CD4-positive, alpha-beta memory T cell (primary cell): Measurements from ENCODE around the gene KRTAP21-2. TPM values are rescaled to one million over a fixed set of nuclear protein-coding genes. Genes with fewer than 3 reads are reported as not detected.
A peak's percentile ranks its signal among the peaks of the same experiment; 100 is the strongest.
"Not testable (repeated sequence)": the region's sequence is repeated elsewhere in the genome, so short reads cannot be mapped to it uniquely, and the experiment has no call there.

Experiments
- CTCF ChIA-PET: fragments of 350-600 bp; sonication (Branson Sonifier 250); formaldehyde crosslinking; loops from one replicate; lab custom pipeline; 2021; ENCODE audit warnings: inconsistent platforms; ENCODE audit not compliant: partially characterized antibody; lab: Charles Lee
- POLR2A ChIA-PET: fragments of 350-600 bp; sonication (Branson Sonifier 250); formaldehyde crosslinking; loops from one replicate; lab custom pipeline; 2021; ENCODE audit not compliant: partially characterized antibody; lab: Charles Lee
- DNase-seq, 5 donors: peaks; one replicate each; pipeline versions ENCODE4 v3.0.0 to v3.0.0-alpha.2; 2020 to 2022; ENCODE audit warnings: mixed read lengths in 1 of 5
- H3K27ac ChIP-seq: one replicate; pipeline ENCODE4 v1.7.0; 2013; ENCODE audit warnings: low read depth, low read length
- H3K27me3 ChIP-seq: 2 replicates; pipeline ENCODE4 v1.7.0; 2013; ENCODE audit warnings: mild to moderate bottlenecking, low read length, moderate library complexity; ENCODE audit not compliant: insufficient read depth
- H3K36me3 ChIP-seq: 2 replicates; pipeline ENCODE4 v1.7.0; 2013; ENCODE audit warnings: mild to moderate bottlenecking, low read length, moderate library complexity; ENCODE audit not compliant: insufficient read depth
- H3K4me1 ChIP-seq: 2 replicates; pipeline ENCODE4 v1.7.0; 2013; ENCODE audit warnings: mild to moderate bottlenecking, low read length, moderate library complexity; ENCODE audit not compliant: insufficient read depth
- H3K4me3 ChIP-seq, 2 donors: one replicate each; pipeline ENCODE4 v1.7.0; 2013; ENCODE audit warnings: low read length in 2 of 2, mild to moderate bottlenecking in 1 of 2
- H3K9me3 ChIP-seq, 2 donors: one replicate each; pipeline ENCODE4 v1.7.0; 2013; ENCODE audit warnings: low read length in 2 of 2, control low read depth in 1 of 2; ENCODE audit not compliant: control insufficient read depth in 1 of 2
- H3K27ac Mint-ChIP-seq, 7 donors: one replicate each; pipeline ENCODE4 v1.8.0; 2020 to 2021; ENCODE audit warnings: mixed read lengths in 7 of 7, mild to moderate bottlenecking in 6 of 7, inconsistent platforms in 3 of 7, moderate library complexity in 3 of 7
- H3K27me3 Mint-ChIP-seq, 2 donors: one replicate each; pipeline ENCODE4 v1.8.0; 2020 to 2021; ENCODE audit warnings: mixed read lengths in 2 of 2
- H3K36me3 Mint-ChIP-seq, 2 donors: one replicate each; pipeline ENCODE4 v1.8.0; 2020 to 2021; ENCODE audit warnings: mixed read lengths in 2 of 2, inconsistent platforms in 1 of 2, mild to moderate bottlenecking in 1 of 2
- H3K4me1 Mint-ChIP-seq, 4 donors: one replicate each; pipeline ENCODE4 v1.8.0; 2020 to 2021; ENCODE audit warnings: mixed read lengths in 4 of 4, mild to moderate bottlenecking in 1 of 4
- H3K4me3 Mint-ChIP-seq, 8 donors: one replicate each; pipeline ENCODE4 v1.8.0; 2020 to 2021; ENCODE audit warnings: mixed read lengths in 8 of 8, mild to moderate bottlenecking in 7 of 8, moderate library complexity in 6 of 8, inconsistent platforms in 3 of 8
- H3K9me3 Mint-ChIP-seq, 8 donors: one replicate each; pipeline ENCODE4 v1.8.0; 2020 to 2021; ENCODE audit warnings: mixed read lengths in 8 of 8, mild to moderate bottlenecking in 5 of 8, inconsistent platforms in 3 of 8, moderate library complexity in 1 of 8
- intact Hi-C: fragments of 100-400 bp; cut with micrococcal nuclease; formaldehyde crosslinking; loops from one replicate; pipeline ENCODE4 v1.15.1; 2023
- polyA plus RNA-seq, 2 donors: library from polyadenylated mRNA; unstranded; fragments of 300-500 nt; fragmentation: Illumina TruSeq; gene quantifications; one replicate each; pipeline ENCODE4 v1.2.3, GENCODE V29; 2021
- total RNA-seq, 2 experiments: library from RNA; stranded (reverse); gene quantifications; one replicate each; pipeline ENCODE4 v1.2.3, GENCODE V29; 2021

Gene KRTAP21-2
- total RNA-seq (not detected), polyA plus RNA-seq (not detected)

DNA sequence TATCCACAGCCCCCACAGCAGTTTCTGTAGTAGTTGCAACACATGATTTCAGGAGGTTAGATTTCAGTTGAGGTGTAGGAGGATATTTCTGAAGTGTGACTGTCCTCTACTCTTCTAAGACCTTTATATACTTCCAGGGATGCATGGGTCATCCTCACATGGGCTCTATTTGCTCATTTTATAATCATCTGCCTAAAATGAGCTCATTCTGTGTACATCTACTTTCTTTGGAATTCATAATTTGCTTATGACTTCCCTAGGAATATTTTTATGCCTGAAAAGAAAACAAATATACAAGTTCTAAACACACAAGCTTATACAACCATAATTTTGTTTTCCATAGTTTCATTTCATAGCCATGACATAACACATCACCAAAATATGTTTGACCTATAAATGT is at the start of gene KRTAP21-2:
Gene KRTAP21-2, minus strand, starts transcription at position 101 of the 400 bp plus-strand sequence. Its CDS starts 57 bp downstream, at position 44.
- CTCF ChIA-PET = no interaction called here
- no peak for DNase-seq
- Histone ChIP-seq H3K36me3 (no peaks in the 10 kb centered on the region), H3K9me3 (no peaks in the 10 kb centered on the region), H3K4me1 (no peaks in the 10 kb centered on the region), H3K27me3 (no peaks in the 10 kb centered on the region), H3K4me3 (no peak within 1 kb of the TSS), H3K27ac (no peak within 1 kb of the TSS)
- Mint-ChIP-seq H3K4me1 (no peaks in the 10 kb centered on the region), H3K9me3 (peaks cover 0 to 9% (median 3%) of the 10 kb centered on the region in 8 donors), H3K27me3 (no peaks in the 10 kb centered on the region), H3K27ac (no peak within 1 kb of the TSS), H3K4me3 (no peak within 1 kb of the TSS), H3K36me3 (no peaks in the 10 kb centered on the region)
- POLR2A ChIA-PET = no interaction called here
- intact Hi-C loops = no loop called here

DNA sequence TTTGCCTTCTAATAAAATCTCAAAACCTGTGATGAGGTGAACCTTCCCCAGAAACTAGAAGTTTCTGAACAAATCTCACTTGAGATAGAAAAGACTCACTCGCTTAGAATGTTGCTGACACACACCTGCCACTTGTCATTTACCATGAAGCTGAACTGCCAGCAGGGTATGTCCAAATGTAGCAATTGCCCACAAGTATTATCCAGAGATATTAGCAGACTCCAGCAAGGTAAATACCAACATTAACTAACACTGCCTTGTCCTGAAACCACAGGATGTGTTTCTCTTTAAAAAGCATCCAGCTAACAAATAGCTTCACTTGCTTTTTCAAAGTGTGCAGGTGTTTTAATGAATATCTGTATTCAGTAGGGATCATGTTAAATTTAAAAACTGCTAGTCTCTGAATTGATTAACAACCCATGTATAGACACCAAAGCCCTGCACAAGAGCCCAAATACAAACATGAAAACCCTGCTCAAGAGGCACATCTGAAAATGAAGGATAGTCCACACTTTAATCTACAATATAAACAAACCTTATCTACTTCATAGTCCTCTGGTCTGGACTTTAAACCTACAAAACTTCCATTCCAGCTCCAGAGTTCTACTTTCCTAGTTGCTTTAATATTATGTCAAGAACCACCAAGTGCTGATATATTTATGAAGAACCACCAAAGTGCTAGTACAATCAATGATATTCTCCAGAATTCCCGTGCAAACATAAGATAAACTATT is 46.7 kb upstream of the KRTAP21-2 start:
- no peak overlapping the region for H3K4me3 ChIP-seq
- Mint-ChIP-seq H3K36me3 (no peaks in the 10 kb centered on the region), H3K4me3 (no peak overlapping the region), H3K27ac (no peak overlapping the region), H3K4me1 (no peaks in the 10 kb centered on the region), H3K9me3 (no peaks in the 10 kb centered on the region), H3K27me3 (peaks cover 0 to 2% of the 10 kb centered on the region in 2 donors)
- intact Hi-C loops = no loop called here
- no peaks in the 10 kb centered on the region for H3K36me3 ChIP-seq
- H3K27me3 ChIP-seq = no peaks in the 10 kb centered on the region
- DNase-seq = no peak
- ChIA-PET CTCF (no interaction called here), POLR2A (no interaction called here)
- no peak overlapping the region for H3K27ac ChIP-seq
- no peaks in the 10 kb centered on the region for H3K4me1 ChIP-seq
- H3K9me3 ChIP-seq = no peaks in the 10 kb centered on the region

DNA sequence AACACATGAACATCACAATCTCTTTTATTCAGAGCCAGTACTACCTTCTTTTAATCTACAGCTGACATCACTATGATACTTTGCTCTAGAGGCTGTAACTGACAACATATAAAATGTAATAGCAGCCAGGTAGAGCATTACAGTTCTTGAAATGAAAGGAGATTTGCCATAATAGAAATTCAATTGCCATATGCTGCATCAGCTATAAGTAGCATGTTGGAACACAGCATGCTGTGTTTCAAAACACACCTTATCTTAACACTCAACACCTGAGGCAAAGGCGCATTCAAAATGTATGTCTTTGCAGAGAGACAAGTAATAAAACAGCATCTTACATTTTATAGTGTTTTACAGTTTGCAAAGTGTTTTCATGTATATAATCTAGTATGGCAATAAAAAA is 32.2 kb upstream of the KRTAP21-2 start:
- Histone ChIP-seq H3K27me3 (no peaks in the 10 kb centered on the region), H3K9me3 (no peaks in the 10 kb centered on the region), H3K4me3 (no peak overlapping the region), H3K27ac (no peak overlapping the region), H3K4me1 (no peaks in the 10 kb centered on the region), H3K36me3 (no peaks in the 10 kb centered on the region)
- H3K27ac Mint-ChIP-seq = no peak overlapping the region
- H3K9me3 Mint-ChIP-seq = peaks cover 0 to 4% (median 0%) of the 10 kb centered on the region in 8 donors
- ChIA-PET CTCF (no interaction called here), POLR2A (no interaction called here)
- peaks cover 3 to 4% of the 10 kb centered on the region in 2 donors for H3K27me3 Mint-ChIP-seq
- no peaks in the 10 kb centered on the region for H3K4me1 Mint-ChIP-seq
- intact Hi-C loops = no loop called here
- no peaks in the 10 kb centered on the region for H3K36me3 Mint-ChIP-seq
- DNase-seq = no peak
- H3K4me3 Mint-ChIP-seq = no peak overlapping the region

DNA sequence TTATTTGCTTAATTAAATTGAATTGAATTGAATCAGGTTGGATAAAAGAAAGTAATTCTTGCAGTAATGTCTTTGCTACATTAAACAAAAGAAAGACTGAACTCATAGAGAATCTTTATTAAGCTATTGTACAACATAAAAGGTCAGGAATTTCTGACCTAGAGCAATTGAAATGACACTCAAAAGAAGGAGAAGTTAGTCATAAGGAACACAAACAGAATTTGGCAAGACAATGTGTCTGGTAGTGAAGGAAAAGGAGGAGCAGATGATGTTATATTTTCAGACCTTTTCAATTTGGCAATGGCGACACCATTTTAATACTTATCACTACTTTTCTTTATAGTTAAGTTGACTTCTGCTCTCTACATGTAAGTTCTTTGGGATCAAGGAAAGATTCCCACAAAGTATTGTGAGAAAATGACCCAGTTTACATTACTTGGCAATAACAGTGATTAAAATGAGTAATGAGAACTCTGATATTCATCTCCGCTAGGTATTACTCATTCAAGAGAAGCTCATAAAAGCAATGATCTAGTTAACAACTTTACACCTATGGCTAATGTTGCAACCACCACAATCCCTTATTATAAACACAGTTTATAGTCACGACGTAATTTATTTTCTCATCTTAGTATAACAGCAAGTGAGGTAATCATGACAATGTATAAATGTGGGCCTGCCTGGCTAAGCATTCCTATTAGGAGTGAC is 22.8 kb upstream of the KRTAP21-2 start:
- DNase-seq = no peak
- Mint-ChIP-seq H3K4me3 (no peak overlapping the region), H3K36me3 (no peaks in the 10 kb centered on the region), H3K27ac (no peak overlapping the region), H3K4me1 (no peaks in the 10 kb centered on the region), H3K9me3 (no peaks in the 10 kb centered on the region), H3K27me3 (no peaks in the 10 kb centered on the region)
- Histone ChIP-seq H3K4me3 (no peak overlapping the region), H3K36me3 (no peaks in the 10 kb centered on the region), H3K9me3 (no peaks in the 10 kb centered on the region), H3K27ac (no peak overlapping the region), H3K27me3 (no peaks in the 10 kb centered on the region), H3K4me1 (no peaks in the 10 kb centered on the region)
- CTCF ChIA-PET = no interaction called here
- POLR2A ChIA-PET = no interaction called here
- intact Hi-C loops = no loop called here

DNA sequence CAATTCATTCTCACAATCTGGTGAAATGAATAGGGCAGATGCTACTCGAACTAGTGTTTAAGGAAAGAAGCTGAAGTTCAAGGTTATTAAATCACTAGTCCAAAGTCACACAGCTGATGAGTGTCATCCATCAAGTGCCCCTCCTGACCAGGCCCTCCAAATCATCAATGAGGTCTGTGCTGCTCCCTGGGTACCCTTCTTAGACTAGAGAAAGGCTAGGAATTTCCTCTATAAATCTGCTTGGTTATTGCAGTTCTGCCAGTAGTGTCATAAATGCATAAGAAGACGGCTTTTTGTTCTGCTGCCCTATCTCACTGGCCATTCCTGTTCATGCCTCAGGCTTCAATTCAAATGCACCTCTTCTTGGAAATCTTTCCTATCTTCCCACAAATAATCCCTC is 13.7 kb upstream of the KRTAP21-2 start:
- CTCF ChIA-PET = no interaction called here
- H3K4me1 ChIP-seq = no peaks in the 10 kb centered on the region
- POLR2A ChIA-PET = no interaction called here
- H3K27me3 ChIP-seq = no peaks in the 10 kb centered on the region
- no peaks in the 10 kb centered on the region for H3K36me3 ChIP-seq
- H3K36me3 Mint-ChIP-seq = no peaks in the 10 kb centered on the region
- no peak overlapping the region for H3K4me3 ChIP-seq
- no peak for DNase-seq
- H3K9me3 Mint-ChIP-seq = peaks cover 0 to 3% (median 0%) of the 10 kb centered on the region in 8 donors
- H3K27ac ChIP-seq = no peak overlapping the region
- intact Hi-C loops = no loop called here
- no peaks in the 10 kb centered on the region for H3K9me3 ChIP-seq
- peaks cover 2 to 3% of the 10 kb centered on the region in 2 donors for H3K27me3 Mint-ChIP-seq
- no peaks in the 10 kb centered on the region for H3K4me1 Mint-ChIP-seq
- no peak overlapping the region for H3K4me3 Mint-ChIP-seq
- peak overlapping the region in 1 of 7 donors; percentile 4 for H3K27ac Mint-ChIP-seq

DNA sequence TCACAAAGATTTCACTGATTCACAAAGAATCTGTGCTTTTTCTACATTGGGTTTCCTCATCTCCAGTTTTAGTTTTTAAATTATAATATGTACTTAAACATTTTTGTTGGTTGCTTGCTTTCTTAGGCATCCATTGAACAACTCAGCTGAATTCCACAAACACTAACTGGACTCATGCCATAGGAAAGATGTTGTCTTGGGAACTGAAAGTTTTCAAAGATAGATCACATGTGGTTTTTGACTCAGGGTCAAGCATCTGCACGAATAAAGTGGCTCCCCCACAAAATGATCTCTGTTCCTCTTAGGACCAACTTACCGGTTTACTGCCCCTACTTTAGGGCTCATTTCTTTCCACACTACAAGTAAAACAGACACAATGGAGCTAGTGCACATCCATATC is 11.2 kb upstream of the KRTAP21-2 start:
- Mint-ChIP-seq H3K9me3 (no peaks in the 10 kb centered on the region), H3K27ac (no peak overlapping the region), H3K4me1 (no peaks in the 10 kb centered on the region), H3K27me3 (peaks cover 2 to 6% of the 10 kb centered on the region in 2 donors), H3K4me3 (no peak overlapping the region), H3K36me3 (no peaks in the 10 kb centered on the region)
- H3K27ac ChIP-seq = no peak overlapping the region
- H3K9me3 ChIP-seq = no peaks in the 10 kb centered on the region
- intact Hi-C loops = no loop called here
- ChIA-PET POLR2A (no interaction called here), CTCF (no interaction called here)
- DNase-seq = no peak
- no peaks in the 10 kb centered on the region for H3K4me1 ChIP-seq
- no peak overlapping the region for H3K4me3 ChIP-seq
- no peaks in the 10 kb centered on the region for H3K36me3 ChIP-seq
- no peaks in the 10 kb centered on the region for H3K27me3 ChIP-seq

DNA sequence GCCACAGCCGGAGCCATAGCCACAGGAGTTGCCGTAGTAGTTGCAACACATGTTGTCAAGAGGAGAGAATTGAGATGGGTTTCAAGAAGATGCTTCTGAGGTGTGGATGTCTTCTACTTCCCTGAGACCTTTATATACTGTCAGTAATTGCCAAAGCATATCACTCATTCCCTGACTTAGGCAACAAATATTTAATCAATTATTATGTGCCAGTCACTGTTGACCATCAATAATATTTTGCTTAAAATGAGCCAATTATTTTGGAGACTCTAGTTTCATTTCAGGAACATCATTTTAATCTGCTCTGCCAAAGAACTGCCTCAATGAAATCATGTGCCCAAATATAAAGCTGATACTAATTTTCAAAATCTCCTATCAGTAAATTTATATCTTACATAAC is 8.3 kb upstream of the KRTAP21-2 start, which contains the start of gene KRTAP21-1:
Gene KRTAP21-1, minus strand, starts transcription at position 101 of the 400 bp plus-strand sequence. Its CDS starts 50 bp downstream, at position 51.
- H3K4me3 ChIP-seq, H3K4me1 Mint-ChIP-seq, H3K4me3 Mint-ChIP-seq, H3K36me3 Mint-ChIP-seq, DNase-seq, H3K9me3 ChIP-seq, POLR2A ChIA-PET, H3K27ac ChIP-seq, H3K27ac Mint-ChIP-seq, H3K4me1 ChIP-seq, H3K36me3 ChIP-seq, H3K27me3 Mint-ChIP-seq, H3K9me3 Mint-ChIP-seq, intact Hi-C loops, H3K27me3 ChIP-seq, CTCF ChIA-PET: not testable (repeated sequence)
